Panc1 (cell line): ENCODE results near the gene SHOX. TPM values are rescaled to one million over a fixed set of nuclear protein-coding genes. Genes with fewer than 3 reads are reported as not detected.
"Not testable (repeated sequence)": the region's sequence is repeated elsewhere in the genome, so short reads cannot be mapped to it uniquely, and the experiment has no call there.

ENCODE experiments used
- ATAC-seq: fragments of 200-7000 bp; cut with Tn5 transposase; 2 replicates; pipeline ENCODE4 v1.9.1; 2020; ENCODE audit warnings: mild to moderate bottlenecking, moderate library complexity
- BruUV-seq: library from RNA; stranded (reverse); fragments of 400-500 nt; replicated peaks from 2 replicates; lab custom pipeline; 2021; lab: Mats Ljungman, UMichigan
- CTCF ChIA-PET: fragments of 300-600 bp; sonication (Branson Sonifier 250); formaldehyde crosslinking; loops from one replicate; lab custom pipeline; 2022; ENCODE audit warnings: antibody characterized with exemption; lab: Charles Lee
- POLR2A ChIA-PET: fragments of 300-600 bp; sonication (Branson Sonifier 250); formaldehyde crosslinking; loops from one replicate; lab custom pipeline; 2022; ENCODE audit warnings: antibody characterized with exemption; lab: Charles Lee
- DNase-seq: peaks from one replicate; pipeline ENCODE4 v3.0.0-alpha.2; 2010; ENCODE audit warnings: low read depth, low spot score
- H3K27ac ChIP-seq: 2 replicates; pipeline ENCODE4 v1.5.1; 2011; ENCODE audit warnings: mild to moderate bottlenecking, low read length, inconsistent platforms
- H3K27me3 ChIP-seq: fragments of 200-500 bp; sonication (Bioruptor generic); 2 replicates; pipeline ENCODE4 v1.6.0; 2014; ENCODE audit warnings: low read length, inconsistent platforms; ENCODE audit not compliant: control insufficient read depth, insufficient read depth
- H3K36me3 ChIP-seq: fragments of 200-500 bp; sonication (Bioruptor generic); 2 replicates; pipeline ENCODE4 v1.5.1; 2014; ENCODE audit warnings: inconsistent platforms, mild to moderate bottlenecking, low read length, moderate library complexity; ENCODE audit not compliant: control insufficient read depth, insufficient read depth
- H3K4me1 ChIP-seq: 2 replicates; pipeline ENCODE4 v1.5.1; 2011; ENCODE audit warnings: inconsistent platforms, mild to moderate bottlenecking, low read length, moderate library complexity; ENCODE audit not compliant: control insufficient read depth, insufficient read depth
- H3K4me3 ChIP-seq, 2 experiments: 2 replicates each; pipeline ENCODE4 v1.5.1; 2011 to 2012; ENCODE audit warnings: low read depth in 2 of 2, low read length in 2 of 2, mild to moderate bottlenecking in 2 of 2, inconsistent platforms in 1 of 2, moderate library complexity in 1 of 2
- H3K9me3 ChIP-seq: fragments of 200-500 bp; sonication (Bioruptor generic); 2 replicates; pipeline ENCODE4 v1.5.1; 2014; ENCODE audit warnings: low read depth, mild to moderate bottlenecking, inconsistent platforms, low read length, moderate library complexity; ENCODE audit not compliant: control insufficient read depth, insufficient read depth
- CTCF ChIP-seq: fragments of 450-650 bp; IDR thresholded peaks from 2 replicates; pipeline ENCODE4 v1.5.1; 2017; ENCODE audit warnings: mild to moderate bottlenecking
- POLR2AphosphoS5 ChIP-seq: IDR thresholded peaks from 2 replicates; pipeline ENCODE4 v1.6.1; 2012; ENCODE audit warnings: mild to moderate bottlenecking, low read depth, low read length, moderate library complexity
- REST ChIP-seq, 2 experiments: IDR thresholded peaks; 2 replicates each; pipeline ENCODE4 v1.6.1; 2011 to 2012; ENCODE audit warnings: low read depth in 2 of 2, control low read depth in 1 of 2, low read length in 1 of 2, mild to moderate bottlenecking in 1 of 2, moderate library complexity in 1 of 2; ENCODE audit not compliant: insufficient read depth in 1 of 2
- SIN3A ChIP-seq: IDR thresholded peaks from 2 replicates; pipeline ENCODE4 v1.6.1; 2012; ENCODE audit warnings: low read depth, mild to moderate bottlenecking, low read length, moderate library complexity, borderline replicate concordance; ENCODE audit not compliant: insufficient read depth
- TCF7L2 ChIP-seq: IDR thresholded peaks from 2 replicates; pipeline ENCODE4 v1.6.1; 2011; ENCODE audit warnings: mild to moderate bottlenecking, low read depth, low read length, inconsistent platforms
- in situ Hi-C: cut with HindIII; loops from 2 replicates; pipeline ENCODE4 v1.10.0; 2016; ENCODE audit warnings: low sequenced_read_pairs, low pct_unique_long_range_greater_than_20kb
- intact Hi-C: fragments of 100-400 bp; cut with micrococcal nuclease; formaldehyde crosslinking; loops from one replicate; pipeline ENCODE4 v1.10.0; 2022; ENCODE audit not compliant: unreplicated experiment
- total RNA-seq: library from RNA; stranded (reverse); gene quantifications from one replicate; pipeline ENCODE4 v1.2.1, GENCODE V29; 2021; ENCODE audit not compliant: unreplicated experiment

Gene SHOX
- total RNA-seq, 1 experiment from 2014 or later = not detected

- intact Hi-C loops = no loop called here
- H3K36me3 ChIP-seq = no peaks in the 10 kb centered on the region
- no peak overlapping the region for H3K27ac ChIP-seq
- TF ChIP-seq POLR2AphosphoS5 = no peak
- no peak for TF ChIP-seq REST (IDR thresholded peaks at IDR 0.05; ENCODE audit: insufficient read depth in 1 of 2, low read depth in 2 of 2, low read length in 1 of 2)
- peak; percentile 69 for ATAC-seq
- no peaks in the 10 kb centered on the region for H3K9me3 ChIP-seq
- no peaks in the 10 kb centered on the region for H3K4me1 ChIP-seq
- ChIA-PET CTCF (no interaction called here), POLR2A (no interaction called here)
- H3K27me3 ChIP-seq = no peaks in the 10 kb centered on the region
- H3K4me3 ChIP-seq = no peak overlapping the region
- BruUV-seq = no TSS peak
- DNase-seq = no peak
- in situ Hi-C loops = no loop called here
Observed at GRCh38 chrX:623599-624315, 6.8 kb upstream of the SHOX start.

GRCh38 chrX:625137-625691, 5.4 kb upstream of the SHOX start:
- intact Hi-C loops = no loop called here
- Histone ChIP-seq H3K27me3 (no peaks in the 10 kb centered on the region; the same call in 1 of the 2 replicates), H3K9me3 (no peaks in the 10 kb centered on the region), H3K4me3 (no peak overlapping the region), H3K27ac (no peak overlapping the region), H3K4me1 (no peaks in the 10 kb centered on the region), H3K36me3 (no peaks in the 10 kb centered on the region)
- ChIA-PET POLR2A (no interaction called here), CTCF (no interaction called here)
- no peak for DNase-seq
- no TSS peak for BruUV-seq
- TF ChIP-seq POLR2AphosphoS5 = no peak
- no peak for TF ChIP-seq REST (IDR thresholded peaks at IDR 0.05; ENCODE audit: insufficient read depth in 1 of 2, low read depth in 2 of 2, low read length in 1 of 2)
- no peak for TF ChIP-seq CTCF
- TF ChIP-seq TCF7L2 = no peak
- no peak for TF ChIP-seq SIN3A
- no peak for ATAC-seq
- in situ Hi-C loops = no loop called here

- POLR2A ChIA-PET, H3K4me3 ChIP-seq, H3K9me3 ChIP-seq, H3K27ac ChIP-seq, intact Hi-C loops, in situ Hi-C loops, ATAC-seq, DNase-seq, CTCF ChIA-PET, BruUV-seq, H3K27me3 ChIP-seq, H3K4me1 ChIP-seq, H3K36me3 ChIP-seq: not testable (repeated sequence)
Observed at GRCh38 chrX:626047-626446, 4.5 kb upstream of the SHOX start.
